ENCODE data around the gene PGAM1. TPM values are rescaled to one million over a fixed set of nuclear protein-coding genes. Genes with fewer than 3 reads are reported as not detected.

The PGAM1 gene
- total RNA-seq, 1 experiment from 2014 or later, result 412 TPM

DNA sequence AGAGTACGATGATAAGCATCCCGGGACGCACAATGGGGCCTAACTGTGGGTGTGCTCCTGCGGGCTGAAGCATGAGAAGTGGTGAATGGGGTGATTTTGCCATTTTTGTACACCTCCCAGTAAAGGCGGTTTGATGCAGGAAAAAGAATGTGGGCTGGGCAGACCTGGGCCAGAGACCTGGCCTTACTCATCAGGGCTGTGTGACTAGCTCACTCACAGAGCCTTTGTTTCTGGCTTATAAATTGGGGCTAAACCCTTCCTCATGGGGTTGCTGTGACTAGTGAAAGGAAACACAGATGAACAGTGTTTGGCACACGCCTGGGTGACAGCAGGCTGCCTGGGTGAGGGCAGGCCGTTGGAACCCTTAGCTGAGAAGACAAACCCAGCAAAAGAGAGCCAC lies 42.8 kb upstream of the PGAM1 start:
- peaks cover 38% of the 10 kb centered on the region for H3K36me3 Mint-ChIP-seq (ENCODE audit: insufficient read depth, unreplicated experiment)
- no peaks in the 10 kb centered on the region for H3K4me1 Mint-ChIP-seq (ENCODE audit: low read depth, unreplicated experiment)
- no peak overlapping the region for H3K4me3 Mint-ChIP-seq (ENCODE audit: unreplicated experiment)
- CTCF ChIA-PET, result no interaction called here
- H3K4me1 ChIP-seq, result no peaks in the 10 kb centered on the region
- no peak for TF ChIP-seq CTCF (IDR thresholded peaks at IDR 0.05; ENCODE audit: insufficient read depth in 1 of 2, low read depth in 1 of 2, low read length in 1 of 2, severe bottlenecking in 1 of 2, unreplicated experiment in 1 of 2)
- DNase-seq, result no peak
- POLR2A ChIA-PET, result no interaction called here
- H3K9me3 Mint-ChIP-seq (ENCODE audit: unreplicated experiment), result no peaks in the 10 kb centered on the region
- no peak overlapping the region for H3K4me3 ChIP-seq (ENCODE audit: low read depth, low read length)
- intact Hi-C loops (cut with micrococcal nuclease; ENCODE audit: unreplicated experiment), result no loop called here
- no peak overlapping the region for H3K27ac Mint-ChIP-seq (ENCODE audit: unreplicated experiment)
- no peaks in the 10 kb centered on the region for H3K27me3 ChIP-seq (replicated peaks; ENCODE audit: control insufficient read depth, insufficient read depth, low read length)
- BruUV-seq (replicated peaks), result no TSS peak
- H3K36me3 ChIP-seq (ENCODE audit: control insufficient read depth, insufficient read depth, low read length), result no peaks in the 10 kb centered on the region; the same call in 1 of the 2 replicates
- no peaks in the 10 kb centered on the region for H3K9me3 ChIP-seq
- no peaks in the 10 kb centered on the region for H3K27me3 Mint-ChIP-seq (ENCODE audit: insufficient read depth, unreplicated experiment)

DNA sequence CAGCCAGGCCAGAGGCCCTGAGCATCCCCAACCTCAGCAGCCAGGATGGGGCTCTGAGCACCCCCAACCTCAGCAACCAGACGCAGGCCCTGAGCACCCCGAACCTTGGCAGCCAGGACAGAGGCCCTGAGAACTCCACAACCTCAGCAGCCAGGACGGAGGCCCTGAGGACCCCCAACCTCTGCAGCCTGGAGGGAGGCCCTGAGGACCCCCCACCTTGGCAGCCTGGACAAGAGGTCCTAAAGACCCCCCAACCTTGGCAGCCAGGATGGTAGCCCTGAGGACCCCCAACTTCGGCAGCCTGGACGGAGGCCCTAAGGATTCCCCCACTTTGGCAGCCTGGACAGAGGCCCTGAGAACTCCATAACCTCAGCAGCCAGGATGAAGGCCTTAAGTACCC lies 41.8 kb upstream of the PGAM1 start:
- Mint-ChIP-seq H3K4me3 (ENCODE audit: unreplicated experiment) (no peak overlapping the region), H3K36me3 (ENCODE audit: insufficient read depth, unreplicated experiment) (peaks cover 45% of the 10 kb centered on the region), H3K27me3 (ENCODE audit: insufficient read depth, unreplicated experiment) (no peaks in the 10 kb centered on the region), H3K4me1 (ENCODE audit: low read depth, unreplicated experiment) (no peaks in the 10 kb centered on the region), H3K9me3 (ENCODE audit: unreplicated experiment) (no peaks in the 10 kb centered on the region), H3K27ac (ENCODE audit: unreplicated experiment) (no peak overlapping the region)
- no peak for DNase-seq
- Histone ChIP-seq H3K4me3 (ENCODE audit: low read depth, low read length) (no peak overlapping the region), H3K4me1 (no peaks in the 10 kb centered on the region), H3K27me3 (replicated peaks; ENCODE audit: control insufficient read depth, insufficient read depth, low read length) (no peaks in the 10 kb centered on the region), H3K36me3 (ENCODE audit: control insufficient read depth, insufficient read depth, low read length) (no peaks in the 10 kb centered on the region; the same call in 1 of the 2 replicates), H3K9me3 (no peaks in the 10 kb centered on the region)
- intact Hi-C loops (cut with micrococcal nuclease; ENCODE audit: unreplicated experiment), result no loop called here
- CTCF ChIA-PET, result no interaction called here
- no peak for TF ChIP-seq CTCF (IDR thresholded peaks at IDR 0.05; ENCODE audit: insufficient read depth in 1 of 2, low read depth in 1 of 2, low read length in 1 of 2, severe bottlenecking in 1 of 2, unreplicated experiment in 1 of 2)
- POLR2A ChIA-PET, result no interaction called here
- BruUV-seq (replicated peaks), result no TSS peak

- Mint-ChIP-seq H3K4me1 (ENCODE audit: low read depth, unreplicated experiment) (no peaks in the 10 kb centered on the region), H3K9me3 (ENCODE audit: unreplicated experiment) (no peaks in the 10 kb centered on the region), H3K27ac (ENCODE audit: unreplicated experiment) (no peak overlapping the region), H3K36me3 (ENCODE audit: insufficient read depth, unreplicated experiment) (peaks cover 42% of the 10 kb centered on the region), H3K27me3 (ENCODE audit: insufficient read depth, unreplicated experiment) (no peaks in the 10 kb centered on the region), H3K4me3 (ENCODE audit: unreplicated experiment) (no peak overlapping the region)
- ChIA-PET CTCF (no interaction called here), POLR2A (no interaction called here)
- Histone ChIP-seq H3K27me3 (replicated peaks; ENCODE audit: control insufficient read depth, insufficient read depth, low read length) (no peaks in the 10 kb centered on the region), H3K36me3 (ENCODE audit: control insufficient read depth, insufficient read depth, low read length) (no peaks in the 10 kb centered on the region; the same call in 1 of the 2 replicates), H3K9me3 (no peaks in the 10 kb centered on the region), H3K4me3 (ENCODE audit: low read depth, low read length) (no peak overlapping the region), H3K4me1 (no peaks in the 10 kb centered on the region)
- intact Hi-C loops (cut with micrococcal nuclease; ENCODE audit: unreplicated experiment), result no loop called here
- BruUV-seq (replicated peaks), result no TSS peak
- TF ChIP-seq CTCF (IDR thresholded peaks at IDR 0.05; ENCODE audit: insufficient read depth in 1 of 2, low read depth in 1 of 2, low read length in 1 of 2, severe bottlenecking in 1 of 2, unreplicated experiment in 1 of 2), result no peak
- no peak for DNase-seq
Observed at GRCh38 chr10:97384641-97385040, 41.4 kb upstream of the PGAM1 start.
